A549 (cell line): Measurements from ENCODE around the gene TOMM20.
A peak's percentile ranks its signal among the peaks of the same experiment; 100 is the strongest.

Source experiments
- BCL3 ChIP-seq: fragments of >200 bp; sonication (Bioruptor Twin); formaldehyde crosslinking; IDR thresholded peaks from 3 replicates; pipeline ENCODE4 v1.6.1; 2016
- CHD2 ChIP-seq: fragments of 150-350 bp; IDR thresholded peaks from 2 replicates; pipeline ENCODE4 v1.6.1; 2014; ENCODE audit warnings: low read length; ENCODE audit not compliant: partially characterized antibody
- CTCF ChIP-seq: fragments of >200 bp; sonication (Bioruptor Twin); formaldehyde crosslinking; IDR thresholded peaks from 3 replicates; pipeline ENCODE4 v1.5.1; 2016
- EHMT2 ChIP-seq: fragments of 200-600 bp; sonication (generic); IDR thresholded peaks from 2 replicates; pipeline ENCODE4 v1.6.1; 2016; ENCODE audit warnings: antibody characterized with exemption, low read depth, mild to moderate bottlenecking, moderate library complexity
- EP300 ChIP-seq, 2 experiments: fragments of >200 bp; sonication (Bioruptor Twin); formaldehyde crosslinking; IDR thresholded peaks; 2 replicates in 1 of 2; 3 replicates in 1 of 2; pipeline ENCODE4 v1.6.1; 2016 to 2017
- GATA3 ChIP-seq: IDR thresholded peaks from 2 replicates; pipeline ENCODE4 v1.6.1; 2012; ENCODE audit warnings: borderline replicate concordance
- HES2 ChIP-seq: fragments of >200 bp; sonication (Bioruptor Twin); formaldehyde crosslinking; IDR thresholded peaks from 2 replicates; pipeline ENCODE4 v1.6.1; 2016
- HOXA7 ChIP-seq: fragments of 250-450 bp; sonication (Bioruptor Pico); IDR thresholded peaks from 2 replicates; pipeline ENCODE4 v1.5.0; 2020; ENCODE audit warnings: mild to moderate bottlenecking, moderate library complexity
- MYC ChIP-seq: IDR thresholded peaks from 2 replicates; pipeline ENCODE4 v1.6.1; 2012; ENCODE audit warnings: mild to moderate bottlenecking, inconsistent platforms, low read length, improper control_type of control experiment, borderline replicate concordance
- POLR2A ChIP-seq: IDR thresholded peaks from 2 replicates; pipeline ENCODE4 v1.6.1; 2012; ENCODE audit warnings: mild to moderate bottlenecking, low read length
- RCOR1 ChIP-seq: fragments of 150-350 bp; IDR thresholded peaks from 2 replicates; pipeline ENCODE4 v1.6.1; 2014; ENCODE audit warnings: antibody characterized with exemption, low read length, low read depth
- RNF2 ChIP-seq: fragments of 200-600 bp; sonication (generic); IDR thresholded peaks from 2 replicates; pipeline ENCODE4 v1.6.1; 2016; ENCODE audit warnings: low read depth, mild to moderate bottlenecking, antibody characterized with exemption, moderate library complexity, borderline replicate concordance
- SMC3 ChIP-seq: fragments of >200 bp; sonication (Bioruptor Twin); formaldehyde crosslinking; IDR thresholded peaks from 3 replicates; pipeline ENCODE4 v1.6.1; 2018; ENCODE audit warnings: inconsistent platforms
- TP53 ChIP-seq: fragments of 250-450 bp; sonication (Bioruptor Pico); IDR thresholded peaks from 2 replicates; pipeline ENCODE4 v1.5.0; 2021; ENCODE audit warnings: mild to moderate bottlenecking, moderate library complexity

- TF ChIP-seq CTCF (no peak), HES2 (no peak), SMC3 (no peak), BCL3 (no peak), HOXA7 (CRISPR knock-in tag) (no peak), RCOR1 (no peak), EP300 (IDR thresholded peaks at IDR 0.05) (no peak), MYC (no peak), POLR2A (no peak), CHD2 (peak; percentile 49), RNF2 (no peak), EHMT2 (no peak), TP53 (no peak), GATA3 (no peak)
Observed at GRCh38 chr1:235160383-235160956, 31.8 kb upstream of the TOMM20 start.
